Kidney (tissue), 14 donors: ENCODE measurements around the gene FFAR1. TPM values are rescaled to one million over a fixed set of nuclear protein-coding genes. Genes with fewer than 3 reads are reported as not detected.

Source experiments
- DNase-seq, 5 donors: peaks; one replicate each; pipeline ENCODE4 v3.0.0-alpha.2; 2013 to 2020
- FAIRE-seq: peaks from 2 replicates; lab custom pipeline; 2012; peaks lifted over from hg19 to GRCh38; lab: Jason Lieb, UNC
- H3K27ac ChIP-seq, 2 donors: one replicate each; pipeline ENCODE4 v1.7.0; 2013; ENCODE audit warnings: low read depth in 2 of 2, low read length in 2 of 2, inconsistent platforms in 1 of 2
- H3K27me3 ChIP-seq: one replicate; pipeline ENCODE4 v1.7.1; 2013; ENCODE audit warnings: low read length, inconsistent platforms; ENCODE audit not compliant: control insufficient read depth, insufficient read depth
- H3K36me3 ChIP-seq, 3 donors: one replicate each; pipeline versions ENCODE4 v1.7.0 to v1.7.1; 2013; ENCODE audit warnings: low read length in 3 of 3, control low read depth in 1 of 3, inconsistent platforms in 1 of 3; ENCODE audit not compliant: insufficient read depth in 3 of 3, control insufficient read depth in 2 of 3
- H3K4me1 ChIP-seq, 3 donors: one replicate each; pipeline versions ENCODE4 v1.7.0 to v1.7.1; 2013; ENCODE audit warnings: low read length in 3 of 3, inconsistent platforms in 1 of 3, low read depth in 1 of 3; ENCODE audit not compliant: control insufficient read depth in 2 of 3, insufficient read depth in 2 of 3
- H3K4me3 ChIP-seq, 3 donors: one replicate each; pipeline versions ENCODE4 v1.7.0 to v1.8.1; 2013; ENCODE audit warnings: low read length in 3 of 3, control low read depth in 1 of 3, inconsistent platforms in 1 of 3
- H3K9ac ChIP-seq, 3 donors: one replicate each; pipeline versions ENCODE4 v1.7.0 to v1.7.1; 2013; ENCODE audit warnings: low read length in 3 of 3, control low read depth in 1 of 3, inconsistent platforms in 1 of 3
- H3K9me3 ChIP-seq, 3 donors: one replicate each; pipeline versions ENCODE4 v1.7.0 to v1.7.1; 2013; ENCODE audit warnings: low read length in 3 of 3, control low read depth in 1 of 3, inconsistent platforms in 1 of 3; ENCODE audit not compliant: control insufficient read depth in 2 of 3, insufficient read depth in 1 of 3
- CTCF ChIP-seq: IDR thresholded peaks from 3 replicates; pipeline ENCODE4 v1.5.1; 2012; ENCODE audit warnings: mild to moderate bottlenecking, moderate library complexity, borderline replicate concordance; ENCODE audit not compliant: insufficient read depth; ENCODE audit errors: extremely low read depth
- intact Hi-C: fragments of 100-400 bp; cut with DNase I; formaldehyde crosslinking; loops from one replicate; pipeline ENCODE4 v1.11.1; 2022
- polyA plus RNA-seq: library from polyadenylated mRNA; stranded (reverse); fragments of 350-450 nt; fragmentation: Illumina TruSeq; extraction: RNeasy Lipid Tissue Mini Kit (QIAGEN cat#74804); gene quantifications from one replicate; pipeline ENCODE4 v1.2.3, GENCODE V29; 2014; ENCODE audit warnings: low read depth, low replicate concordance; ENCODE audit not compliant: insufficient read depth
- total RNA-seq: library from RNA; stranded (reverse); fragmentation: NEBNext Ultra II Directional; extraction: Animal tissue kit (Norgen Biotek cat#: 25700); gene quantifications from one replicate; pipeline ENCODE4 v1.2.1, GENCODE V29; 2021
- donor health status: control.
- donor health status: control.
- donor health status: control.
- donor health status: control.
- donor health status: control.
- donor health status: DM: yes; HTN: yes; CAD: no.
- donor health status: Normal renal cell carcinoma (clear cell type).

Gene FFAR1
- total and polyA plus RNA-seq, 2 donors from 2014 or later = not detected

- intact Hi-C loops = no loop called here
- H3K27me3 ChIP-seq = no peaks in the 10 kb centered on the region
- H3K9ac ChIP-seq = peak overlapping the region in 1 of 3 donors; percentile 9
- DNase-seq (peak; percentile 85 to 95 (median 91)), FAIRE-seq (no peak)
- H3K4me3 ChIP-seq = peak overlapping the region in 1 of 3 donors; percentile 22
- TF ChIP-seq CTCF = no peak
- H3K36me3 ChIP-seq = no peaks in the 10 kb centered on the region
- H3K27ac ChIP-seq = no peak overlapping the region
- H3K4me1 ChIP-seq = peaks cover 0 to 6% (median 5%) of the 10 kb centered on the region in 3 donors
- H3K9me3 ChIP-seq = no peaks in the 10 kb centered on the region
Observed at GRCh38 chr19:35309481-35310279, 38.0 kb upstream of the FFAR1 start.

GRCh38 chr19:35310331-35310730 is 37.4 kb upstream of the FFAR1 start:
- Histone ChIP-seq H3K9ac (peak overlapping the region in 1 of 3 donors; percentile 9), H3K4me3 (peak overlapping the region in 1 of 3 donors; percentile 22), H3K4me1 (peaks cover 0 to 6% (median 5%) of the 10 kb centered on the region in 3 donors), H3K36me3 (no peaks in the 10 kb centered on the region), H3K27ac (no peak overlapping the region), H3K27me3 (no peaks in the 10 kb centered on the region), H3K9me3 (no peaks in the 10 kb centered on the region)
- FAIRE-seq (no peak), DNase-seq (no peak)
- TF ChIP-seq CTCF = no peak
- intact Hi-C loops = no loop called here

GRCh38 chr19:35310811-35311465 is 36.8 kb upstream of the FFAR1 start:
- Histone ChIP-seq H3K4me1 (peaks cover 0 to 6% (median 5%) of the 10 kb centered on the region in 3 donors), H3K27ac (no peak overlapping the region), H3K36me3 (no peaks in the 10 kb centered on the region), H3K4me3 (no peak overlapping the region), H3K27me3 (no peaks in the 10 kb centered on the region), H3K9me3 (no peaks in the 10 kb centered on the region), H3K9ac (no peak overlapping the region)
- no peak for FAIRE-seq
- TF ChIP-seq CTCF = no peak
- intact Hi-C loops = no loop called here
- DNase-seq = no peak
